ENCODE measurements around the gene CCNI2.

The CCNI2 gene

DNA sequence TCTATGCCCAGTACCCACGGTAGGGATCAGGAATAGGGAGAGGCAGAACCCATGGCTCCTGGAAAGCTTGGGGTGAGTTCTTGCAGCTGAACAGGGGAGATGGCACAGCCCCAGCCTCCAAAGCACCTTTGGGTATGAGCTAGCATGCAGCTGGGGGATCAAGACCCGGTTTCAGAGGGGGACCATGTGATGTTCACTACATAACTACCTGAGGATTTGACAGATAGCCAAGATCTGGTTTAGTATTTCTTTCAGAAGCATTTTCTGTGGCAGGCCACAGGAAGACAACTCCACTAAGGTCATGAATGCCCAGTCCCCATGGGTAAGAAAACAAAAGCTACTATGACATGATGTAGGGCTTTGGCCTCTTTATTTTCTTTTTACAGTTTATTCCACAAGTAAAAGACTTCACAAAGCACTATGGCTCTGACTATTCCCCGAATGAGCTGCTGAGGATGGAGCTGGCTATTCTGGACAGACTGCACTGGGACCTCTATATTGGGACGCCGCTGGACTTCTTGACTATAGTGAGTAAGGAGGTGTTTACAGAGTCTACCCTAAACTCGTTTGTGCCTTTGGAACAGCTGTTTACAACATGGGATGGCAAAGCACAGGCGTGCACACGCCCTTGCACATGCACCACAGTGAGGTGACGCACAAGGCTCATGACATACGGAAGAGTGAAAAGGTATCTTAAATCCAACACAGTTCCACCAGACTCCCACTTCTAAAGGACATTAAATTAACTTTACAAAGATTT, 3.4 kb downstream of the CCNI2 start:
- no peak for DNase-seq (ENCODE audit: low read depth in 2 of 2)

DNA sequence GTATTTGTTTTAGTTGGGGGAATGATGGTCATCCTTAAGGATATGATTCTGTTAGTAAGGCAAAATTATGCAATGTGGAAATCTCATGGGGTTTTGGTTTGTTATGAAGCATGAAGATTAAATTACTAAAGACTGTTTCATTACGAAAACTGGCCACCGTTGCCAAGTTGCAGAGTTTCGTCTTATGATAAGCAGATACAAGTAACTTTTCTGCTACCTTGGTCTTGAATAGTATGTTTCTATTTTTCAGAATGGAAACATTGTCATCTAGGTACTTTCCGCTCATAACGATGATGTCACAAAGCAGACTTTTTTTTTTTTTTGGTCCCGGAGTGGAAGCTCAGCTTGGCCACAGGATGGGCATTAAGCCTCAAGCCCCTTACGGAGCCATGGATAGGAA, 4.2 kb downstream of the CCNI2 start:
- DNase-seq (ENCODE audit: low read depth in 2 of 2), result no peak

- no peak for DNase-seq (ENCODE audit: low read depth in 2 of 2)
Observed at GRCh38 chr5:132751971-132752580, 4.8 kb downstream of the CCNI2 start.

DNA sequence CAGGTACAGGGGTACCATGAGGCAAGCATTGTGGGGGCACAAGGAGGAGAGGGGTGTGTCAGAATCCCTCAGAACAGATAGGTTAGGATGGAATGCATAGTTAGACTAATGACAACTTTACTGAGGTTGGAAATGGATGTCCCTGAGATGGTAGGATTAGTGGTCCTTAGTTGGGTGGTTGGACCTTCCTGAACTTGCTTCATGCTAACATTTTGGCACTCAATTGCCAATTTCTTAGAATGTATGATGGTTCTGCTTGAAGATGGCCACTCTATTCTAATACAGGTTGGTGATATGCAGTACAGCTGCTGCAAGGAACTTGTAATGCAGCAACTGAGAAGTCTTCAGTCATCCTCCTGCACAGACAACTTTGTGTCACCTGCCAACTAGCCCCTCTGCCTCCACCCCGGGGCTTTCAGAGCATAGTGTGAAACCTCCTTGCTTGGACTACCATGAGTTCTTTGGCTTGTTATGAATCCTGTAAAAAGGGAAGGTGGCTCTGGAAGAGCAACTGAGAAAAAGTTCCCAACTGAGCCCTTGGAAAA, 5.4 kb downstream of the CCNI2 start:
- DNase-seq (ENCODE audit: low read depth in 2 of 2), result no peak

DNA sequence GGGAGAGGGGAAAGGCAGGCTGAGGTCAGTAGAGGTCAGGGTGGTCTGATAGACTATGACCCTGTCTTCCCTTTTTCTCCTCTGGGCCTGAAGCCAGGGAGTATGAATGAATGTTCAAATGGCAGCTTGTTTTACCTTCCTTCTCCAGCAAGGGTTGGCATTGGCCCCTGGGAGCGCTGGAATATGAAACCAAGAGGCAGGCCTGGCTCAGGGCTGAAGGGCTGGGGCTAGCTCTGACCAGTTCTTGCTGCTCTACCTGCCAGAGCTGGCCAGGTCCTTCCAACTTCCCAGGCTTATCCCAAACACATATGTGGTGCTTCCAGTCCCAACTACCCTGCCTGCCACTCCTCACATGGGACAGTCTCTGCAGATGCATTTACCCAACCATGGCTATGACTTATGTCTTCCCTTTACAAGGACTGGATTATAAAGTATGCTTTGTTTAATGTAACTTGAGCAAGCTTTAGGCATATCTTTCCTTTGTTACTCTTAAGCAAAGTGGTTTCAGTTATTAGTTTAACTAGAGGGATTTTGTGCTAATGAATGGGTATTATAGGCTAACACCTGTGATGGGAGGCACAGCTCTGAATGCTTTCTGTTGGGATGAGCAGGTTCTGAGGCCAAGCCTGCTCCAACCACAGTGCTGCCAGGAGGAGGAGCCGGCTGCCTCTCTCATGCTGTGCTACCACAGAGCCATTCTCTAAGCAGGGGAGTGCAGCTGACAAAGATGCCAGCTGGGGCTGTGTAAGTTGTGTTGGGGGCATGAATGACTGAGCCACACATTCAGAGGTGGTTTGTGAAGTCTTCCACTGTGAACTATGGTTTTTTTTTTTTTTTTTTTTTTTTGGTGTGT, 6.1 kb downstream of the CCNI2 start:
- DNase-seq (ENCODE audit: low read depth in 2 of 2), result no peak

GRCh38 chr5:132754111-132754510, 6.9 kb downstream of the CCNI2 start:
- DNase-seq (ENCODE audit: low read depth in 2 of 2), result no peak

DNA sequence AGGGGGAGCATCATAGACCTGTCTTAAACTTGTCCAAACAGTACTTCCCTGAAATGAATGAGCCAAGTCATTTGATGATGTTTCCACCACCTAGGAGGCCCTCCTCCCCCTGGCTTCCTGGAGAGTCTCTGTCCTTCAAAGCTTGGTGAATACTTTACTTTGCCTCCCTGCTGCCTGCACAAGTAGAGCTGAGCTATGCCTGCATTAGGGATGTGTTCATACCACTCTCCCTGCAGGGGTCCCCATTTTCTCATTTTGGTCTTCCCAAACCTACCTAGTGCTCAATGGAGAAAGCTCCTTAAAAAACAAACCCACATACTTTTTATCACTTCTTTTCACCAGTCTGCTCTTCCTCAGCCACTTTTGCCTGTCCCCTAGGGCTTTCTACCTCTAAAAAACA, 7.7 kb downstream of the CCNI2 start:
- DNase-seq (ENCODE audit: low read depth in 2 of 2), result no peak

GRCh38 chr5:132756542-132756941, 9.3 kb downstream of the CCNI2 start:
- no peak for DNase-seq (ENCODE audit: low read depth in 2 of 2)

DNA sequence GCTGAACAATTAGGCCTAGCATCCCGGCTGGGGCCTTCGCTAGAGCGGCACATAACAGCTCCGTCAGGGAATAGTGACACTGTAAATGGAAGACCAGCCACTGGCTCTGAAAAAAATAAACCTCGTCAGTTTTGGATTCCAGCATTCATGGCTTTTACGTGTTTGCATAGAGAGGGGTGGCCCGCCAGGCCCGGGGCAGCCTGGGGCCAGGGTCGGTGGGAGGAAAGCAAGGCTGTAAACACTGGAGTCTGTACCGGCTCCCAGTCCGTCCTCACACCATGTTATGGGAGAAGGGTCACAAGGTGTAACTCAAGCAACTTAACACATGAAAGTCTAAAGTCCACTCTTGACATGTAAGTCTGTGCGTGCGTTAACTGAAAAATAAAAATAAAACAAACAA, 11.2 kb downstream of the CCNI2 start:
- DNase-seq (ENCODE audit: low read depth in 2 of 2), result no peak

- no peak for DNase-seq (ENCODE audit: low read depth in 2 of 2)
Observed at GRCh38 chr5:132759114-132760048, 12.2 kb downstream of the CCNI2 start.

DNA sequence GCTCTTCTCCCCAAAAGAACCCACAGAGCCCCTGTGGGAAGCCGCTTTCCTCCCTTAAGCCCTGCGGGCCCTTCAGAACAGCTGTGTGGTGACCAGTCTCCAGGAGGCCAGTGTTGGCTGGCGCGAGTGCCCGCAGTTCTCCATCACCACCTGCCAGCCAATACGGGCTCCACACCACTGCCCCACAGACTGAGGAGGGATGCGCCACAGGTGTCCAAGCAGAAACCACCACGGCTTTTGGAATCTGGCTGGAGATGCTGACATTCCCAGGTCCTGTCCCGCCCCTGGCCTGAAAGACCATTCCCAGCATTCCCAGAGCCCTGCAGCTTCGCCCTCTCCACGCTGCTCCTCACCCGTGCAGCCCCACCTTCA, 12.8 kb downstream of the CCNI2 start:
- no peak for DNase-seq (ENCODE audit: low read depth in 2 of 2)

DNA sequence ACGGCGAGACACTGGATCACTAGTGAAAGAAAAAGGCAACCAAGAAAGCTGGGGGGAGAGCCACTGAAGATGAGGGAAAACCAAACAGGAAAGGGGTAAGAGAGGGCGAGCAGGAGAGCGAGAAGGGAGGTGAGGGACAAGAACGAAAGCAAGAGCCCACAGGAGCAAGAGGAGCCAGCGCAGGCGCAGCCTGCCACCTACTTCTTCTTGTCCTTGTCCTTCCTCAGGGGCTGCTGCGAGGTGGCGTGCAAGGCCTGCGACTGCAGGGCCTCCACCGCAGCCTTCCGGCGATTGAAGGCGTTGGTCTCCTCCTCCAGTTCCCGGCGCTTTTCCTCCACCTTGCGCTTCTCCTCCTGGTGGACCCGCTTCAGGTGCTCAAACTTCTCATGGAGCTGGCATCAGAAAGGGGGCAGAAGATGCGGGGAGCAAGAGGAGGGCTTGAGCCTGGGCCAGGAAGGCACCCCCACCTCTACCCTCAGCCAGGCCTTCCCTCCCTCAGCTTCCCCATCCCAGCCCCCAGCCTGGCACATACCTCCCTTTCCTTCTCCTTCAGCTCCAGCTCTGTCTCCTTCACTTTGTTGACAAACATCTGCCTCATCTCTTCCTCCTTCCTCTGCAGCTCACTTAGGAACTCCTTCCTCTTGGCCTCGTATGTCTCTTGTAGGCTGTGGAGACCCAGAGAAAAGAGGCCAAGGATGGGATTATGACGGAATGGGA, 13.5 kb downstream of the CCNI2 start:
- no peak for DNase-seq (ENCODE audit: low read depth in 2 of 2)

DNA sequence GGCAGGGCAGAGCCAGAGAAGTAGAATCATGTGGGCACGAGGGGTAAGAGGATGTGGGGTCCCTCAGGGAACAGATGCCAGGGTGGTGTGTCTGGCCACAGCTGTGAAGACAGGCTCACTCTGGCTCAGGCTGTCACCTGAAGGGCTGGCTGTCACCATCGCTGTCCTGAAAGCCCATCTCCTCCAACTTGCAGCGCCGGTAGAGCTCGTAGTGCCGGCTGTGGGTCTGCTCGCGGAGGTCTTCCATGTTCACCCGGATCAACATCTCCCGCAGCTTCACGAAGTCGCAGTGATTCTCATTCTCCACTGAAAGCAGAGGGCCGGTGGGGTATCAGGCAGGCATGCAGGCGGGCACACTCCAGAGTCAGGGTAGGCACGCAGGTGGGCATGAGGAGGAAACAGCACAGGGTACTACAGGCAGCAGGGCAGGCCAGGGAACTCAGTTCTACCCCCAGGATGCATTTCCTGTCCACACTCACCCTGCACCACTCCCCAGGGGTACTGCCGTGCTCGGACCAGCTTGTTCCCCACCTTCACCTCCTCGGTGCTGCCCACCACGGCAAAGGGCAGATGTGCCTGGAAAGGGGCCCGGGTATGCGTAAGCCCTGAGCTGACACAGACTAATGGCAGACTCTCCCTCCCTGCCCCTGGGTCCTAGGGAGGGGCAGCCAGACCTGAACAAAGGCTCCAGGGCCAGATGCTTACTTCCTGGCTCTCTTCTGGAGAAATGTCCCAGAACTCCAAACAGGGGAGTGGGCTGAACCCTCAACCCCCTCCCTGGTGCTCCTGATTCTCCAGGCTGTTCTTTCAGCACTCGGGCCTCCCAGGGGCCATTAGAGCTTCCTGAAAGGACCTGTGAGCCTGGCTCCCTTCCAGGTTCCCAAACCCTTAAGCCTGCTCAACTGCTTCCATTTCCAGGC, 14.4 kb downstream of the CCNI2 start:
- no peak for DNase-seq (ENCODE audit: low read depth in 2 of 2)

- DNase-seq (ENCODE audit: low read depth in 2 of 2), result no peak
Observed at GRCh38 chr5:132762246-132763000, 15.2 kb downstream of the CCNI2 start.

- no peak for DNase-seq (ENCODE audit: low read depth in 2 of 2)
Observed at GRCh38 chr5:132763181-132764036, 16.2 kb downstream of the CCNI2 start.

DNA sequence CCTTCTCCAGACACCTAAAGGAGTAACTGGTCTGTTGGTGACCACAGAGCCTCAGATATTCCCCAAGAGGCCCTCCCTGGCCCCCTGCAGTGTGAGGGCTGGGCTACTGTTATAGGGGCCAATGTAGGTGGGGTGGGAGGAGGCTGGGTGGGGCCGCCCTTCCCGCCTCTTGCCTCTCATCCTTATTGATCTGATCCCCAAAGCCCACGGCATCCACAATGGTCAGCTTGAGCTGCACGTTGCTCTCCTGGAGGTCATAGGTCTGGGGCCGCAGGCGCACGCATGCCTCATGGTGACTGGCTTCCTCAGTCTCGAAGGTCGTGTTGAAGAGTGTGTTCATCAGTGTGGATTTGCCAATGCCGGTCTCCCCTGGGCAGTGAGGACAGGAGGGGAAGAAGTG, 16.8 kb downstream of the CCNI2 start:
- no peak for DNase-seq (ENCODE audit: low read depth in 2 of 2)

- no peak for DNase-seq (ENCODE audit: low read depth in 2 of 2)
Observed at GRCh38 chr5:132764671-132765238, 17.5 kb downstream of the CCNI2 start.
